T-helper 9 cell (primary cell): ENCODE results near the gene SLC17A7.

Source experiments
- DNase-seq: peaks from one replicate; pipeline ENCODE4 v3.0.0-alpha.2; 2020

Gene SLC17A7

DNA sequence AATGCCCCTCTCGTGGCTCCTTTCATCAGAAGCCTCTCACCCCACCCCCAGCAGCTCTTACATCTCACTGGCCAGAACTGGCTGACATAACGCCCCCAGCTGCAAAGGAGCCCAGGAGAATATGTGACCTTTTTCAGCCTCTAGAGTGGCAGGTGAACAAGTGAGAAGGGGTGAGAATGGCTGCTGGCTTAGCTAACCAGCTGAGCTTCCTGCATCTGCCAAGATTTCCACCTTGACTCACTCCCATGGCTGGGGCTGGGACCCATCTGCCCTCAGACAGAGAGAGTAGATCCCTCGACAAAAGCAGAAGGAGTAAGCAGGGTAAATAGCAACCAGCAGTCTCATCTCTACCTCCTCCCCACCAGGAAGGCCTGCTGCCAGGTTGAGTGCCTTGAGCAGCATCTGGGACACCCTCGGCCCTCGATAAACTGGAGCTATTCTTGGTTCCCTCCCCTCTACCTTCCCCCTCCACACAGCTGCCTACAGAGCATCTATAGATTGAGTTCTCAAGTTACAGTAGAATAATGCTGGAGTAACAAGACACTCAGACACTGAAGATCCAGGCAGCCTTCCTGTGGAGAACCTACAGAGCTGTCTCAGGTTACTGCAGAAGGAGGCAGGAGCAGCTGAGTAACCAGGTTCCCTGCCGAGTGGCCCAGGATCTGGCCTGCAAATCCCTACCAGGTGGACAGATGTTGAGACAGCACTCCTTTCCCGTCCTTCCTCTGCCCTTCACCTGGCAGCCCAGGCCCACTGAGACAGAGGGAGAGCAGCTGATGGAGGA, 37.7 kb downstream of the SLC17A7 start:
- DNase-seq = no peak

DNA sequence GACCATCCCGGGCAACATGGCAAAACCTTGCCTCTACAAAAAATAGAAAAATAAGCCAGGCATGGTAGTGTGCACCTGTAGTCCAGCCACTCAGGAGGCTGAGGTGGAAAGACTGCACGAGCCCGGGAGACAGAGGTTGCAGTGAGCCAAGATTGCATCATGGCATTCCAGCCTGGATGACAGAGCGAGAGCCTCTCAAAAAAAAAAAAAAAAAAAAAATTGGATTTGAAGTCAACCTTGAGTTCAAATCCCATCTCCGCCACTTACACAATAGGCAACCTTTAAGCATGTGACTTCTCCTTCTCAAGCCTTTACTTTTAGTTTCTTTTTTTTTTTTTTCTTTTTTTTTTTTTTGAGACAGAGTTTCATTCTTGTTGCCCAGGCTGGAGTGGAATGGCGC, 41.3 kb downstream of the SLC17A7 start:
- no peak for DNase-seq

DNA sequence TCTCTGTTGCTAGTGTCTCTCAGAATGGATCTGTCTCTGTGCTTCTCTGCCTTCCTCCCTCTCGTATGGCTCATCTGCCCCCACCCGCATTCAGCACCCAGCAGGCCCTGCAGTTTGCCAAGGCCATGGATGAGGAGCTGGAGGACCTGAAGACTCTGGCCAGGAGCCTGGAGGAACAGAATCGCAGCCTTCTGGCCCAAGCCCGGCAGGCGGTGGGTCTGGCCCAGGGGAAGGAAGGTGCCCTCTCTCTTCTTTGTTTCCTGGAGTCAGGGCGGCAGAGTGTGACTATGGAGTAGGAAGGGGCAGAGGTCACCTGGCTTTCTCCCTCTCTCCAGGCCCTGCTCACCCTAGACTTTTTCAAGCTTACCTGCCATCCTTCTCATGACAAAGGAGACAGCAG, 42.4 kb downstream of the SLC17A7 start:
- DNase-seq = no peak

DNA sequence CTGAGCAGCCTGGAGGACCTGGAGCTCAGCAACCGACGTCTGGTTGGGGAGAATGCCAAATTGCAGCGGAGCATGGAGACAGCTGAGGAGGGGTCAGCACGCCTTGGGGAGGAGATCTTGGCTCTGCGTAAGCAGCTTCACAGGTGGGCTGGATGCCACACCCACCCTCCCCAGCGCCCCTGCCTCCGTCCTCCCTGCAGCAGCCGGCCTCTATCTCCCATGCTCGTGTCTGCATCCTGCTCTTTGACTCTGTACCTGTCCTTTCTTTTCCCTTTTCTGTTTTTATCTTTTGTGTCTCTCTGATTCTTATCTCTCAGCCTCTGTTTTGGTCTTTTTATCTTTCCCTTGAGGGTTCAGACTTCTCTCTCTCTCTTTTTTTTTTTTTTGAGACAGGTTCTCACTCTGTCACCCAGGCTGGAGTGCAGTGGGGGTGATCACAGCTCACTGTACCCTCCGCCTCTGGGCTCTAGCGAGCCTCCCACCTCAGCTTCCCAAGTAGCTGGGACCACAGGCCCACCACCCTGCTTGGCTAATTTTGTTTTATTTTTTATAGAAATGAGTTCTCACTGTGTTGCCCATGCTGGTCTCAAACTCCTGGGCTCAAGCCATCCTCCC, 43.2 kb downstream of the SLC17A7 start:
- DNase-seq = no peak

DNA sequence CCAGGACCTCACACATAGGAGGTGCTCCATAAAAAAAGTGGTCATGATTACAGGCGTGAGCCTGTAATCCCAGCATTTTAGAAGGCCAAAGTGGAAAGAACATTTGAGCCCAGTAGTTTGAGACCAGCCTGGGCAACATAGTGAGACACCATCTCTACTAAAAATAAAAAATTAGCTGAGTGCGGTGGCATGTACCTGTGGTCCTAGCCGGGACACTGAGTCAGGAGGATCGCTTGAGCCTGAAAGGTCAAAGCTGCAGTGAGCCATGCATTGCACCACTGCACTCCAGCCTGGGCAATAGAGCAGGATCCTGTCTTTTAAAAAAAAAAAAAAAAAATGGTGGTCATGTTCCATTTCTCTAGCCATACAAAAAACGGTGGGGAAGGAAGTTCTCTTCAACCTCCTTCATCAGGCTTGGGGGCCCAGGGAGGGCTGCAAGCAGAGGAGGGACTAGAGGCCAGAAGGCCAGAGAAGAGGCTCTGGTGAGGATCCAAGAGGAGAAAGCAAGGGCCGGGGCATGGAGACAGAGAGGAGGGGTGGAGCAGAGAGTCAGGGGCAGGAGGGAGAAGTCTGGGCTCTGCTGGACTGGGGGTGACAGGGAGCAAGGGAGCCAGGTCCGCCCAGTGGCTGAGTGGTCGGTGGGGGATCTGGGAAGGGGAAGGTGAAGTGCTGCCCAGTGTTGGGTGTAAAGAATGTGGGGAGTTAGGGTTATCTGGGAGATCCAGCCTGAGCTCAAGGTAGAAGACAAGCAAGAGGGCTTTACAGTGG, 44.4 kb downstream of the SLC17A7 start:
- no peak for DNase-seq

DNA sequence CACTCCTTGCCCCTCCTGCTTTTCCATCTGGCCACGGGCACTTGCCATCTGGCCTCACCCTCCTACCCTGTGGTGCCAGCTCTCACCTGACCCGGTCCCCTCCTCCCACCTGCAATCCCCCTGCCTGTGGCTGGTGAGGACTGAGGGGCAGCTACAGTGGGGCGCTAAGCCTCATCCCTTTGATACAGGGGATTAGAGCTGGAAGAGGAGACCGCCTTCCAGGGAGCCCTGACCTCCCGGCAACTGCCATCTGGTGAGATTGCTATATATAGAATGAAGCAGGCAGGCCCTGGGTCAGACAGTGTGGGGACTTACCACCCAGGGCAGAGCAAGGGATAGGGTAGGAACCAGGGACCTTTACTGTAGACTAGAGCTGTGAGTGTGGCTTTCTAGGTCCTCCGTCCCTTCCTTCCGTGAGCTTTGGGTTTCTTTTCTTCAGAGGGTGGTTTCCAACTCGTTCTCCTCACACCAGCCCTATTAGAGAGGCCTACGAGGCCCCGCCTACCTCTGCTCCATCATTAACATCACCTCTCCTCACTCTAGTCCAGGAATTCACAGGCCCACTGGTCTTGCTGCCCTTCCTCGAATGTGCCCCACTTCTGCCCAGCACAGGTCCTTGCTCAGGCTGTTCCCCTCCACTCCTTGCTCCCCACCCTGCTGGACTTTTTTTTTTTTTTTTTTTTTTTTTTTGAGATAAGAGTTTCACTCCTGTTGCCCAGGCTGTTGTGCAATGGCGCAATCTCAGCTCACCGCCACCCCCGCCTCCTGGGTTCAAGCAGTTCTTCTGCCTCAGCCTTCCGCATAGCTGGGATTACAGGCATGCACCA, 45.5 kb downstream of the SLC17A7 start:
- no peak for DNase-seq

DNA sequence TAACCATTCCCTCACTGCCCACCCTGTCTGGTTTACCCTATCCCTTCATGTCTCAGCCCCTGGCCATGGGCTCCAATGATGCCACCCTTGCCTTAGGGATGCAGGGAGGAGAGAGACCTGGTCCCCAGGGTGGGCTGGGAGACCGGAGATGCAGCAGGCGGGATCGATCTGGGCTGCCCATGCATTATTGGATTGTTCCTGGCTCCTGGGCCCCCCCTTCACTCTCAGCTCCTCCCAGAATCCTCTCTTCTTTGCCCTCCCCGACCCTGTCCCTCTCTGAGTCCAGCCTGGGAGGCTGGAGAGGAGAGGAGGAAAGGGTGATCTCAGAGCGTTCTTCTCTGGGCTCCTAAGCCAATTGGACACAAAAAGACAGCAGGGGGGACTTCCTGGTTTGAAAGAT, 47.4 kb downstream of the SLC17A7 start:
- no peak for DNase-seq

DNA sequence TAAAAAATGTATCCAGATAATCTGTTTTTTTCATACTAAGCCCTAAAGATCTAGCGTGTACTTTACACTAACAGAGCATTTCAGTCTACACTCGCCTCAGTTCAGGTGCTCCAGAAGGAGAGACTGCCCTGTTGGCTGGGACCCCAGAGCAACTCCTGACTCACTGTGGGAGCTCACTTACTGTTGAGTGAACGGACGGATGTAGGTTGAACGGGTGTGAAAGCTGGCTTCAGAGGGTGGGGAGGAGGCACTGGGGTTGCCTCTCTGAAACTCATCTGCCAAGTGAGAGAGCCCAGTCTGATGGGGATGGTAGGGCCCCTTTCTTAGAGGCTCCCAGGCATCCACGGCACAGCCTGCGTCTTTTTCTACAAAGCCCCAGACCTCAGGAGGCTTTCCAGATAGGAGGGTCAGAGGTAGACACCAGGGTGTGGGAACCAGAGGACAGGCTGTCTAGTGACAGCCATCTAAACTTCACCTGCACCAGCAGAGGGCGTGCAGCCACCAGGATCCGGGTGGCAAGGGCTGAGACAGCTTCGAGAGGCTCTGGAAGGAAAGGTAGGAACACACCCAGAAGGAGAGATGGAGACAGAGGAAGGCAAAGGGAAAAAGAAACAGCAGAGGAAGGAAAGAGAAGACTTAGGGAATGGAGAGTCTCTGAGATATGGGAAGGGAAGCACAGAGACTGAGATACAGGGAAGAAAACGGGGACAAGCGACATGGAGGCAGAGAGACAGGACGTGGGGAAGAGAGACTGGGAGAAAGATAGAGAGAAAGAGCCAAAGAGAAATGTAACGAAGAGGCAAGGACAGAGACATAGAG, 49.5 kb downstream of the SLC17A7 start:
- peak; percentile 72 for DNase-seq

DNA sequence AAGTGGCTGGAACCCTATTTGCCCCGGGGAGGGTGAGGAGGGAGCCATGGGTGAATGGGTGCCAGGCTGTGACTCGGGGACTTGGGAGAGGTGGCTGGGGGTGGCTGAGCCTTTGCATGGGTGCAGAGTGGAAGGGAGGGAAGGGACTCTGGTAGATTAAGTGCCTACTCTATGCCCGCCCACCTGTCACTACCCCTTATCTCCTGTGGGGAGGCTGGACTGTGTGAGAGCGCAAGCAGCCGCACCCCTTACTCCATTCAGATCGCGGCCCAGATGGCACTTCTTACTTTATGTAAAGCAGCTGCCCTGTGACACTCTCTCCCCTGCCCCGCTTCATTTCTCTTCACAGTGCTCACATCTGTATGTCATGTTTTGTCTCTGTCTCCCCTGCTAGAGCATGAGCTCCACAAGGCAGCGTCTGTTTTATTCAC, 50.4 kb downstream of the SLC17A7 start:
- no peak for DNase-seq

DNA sequence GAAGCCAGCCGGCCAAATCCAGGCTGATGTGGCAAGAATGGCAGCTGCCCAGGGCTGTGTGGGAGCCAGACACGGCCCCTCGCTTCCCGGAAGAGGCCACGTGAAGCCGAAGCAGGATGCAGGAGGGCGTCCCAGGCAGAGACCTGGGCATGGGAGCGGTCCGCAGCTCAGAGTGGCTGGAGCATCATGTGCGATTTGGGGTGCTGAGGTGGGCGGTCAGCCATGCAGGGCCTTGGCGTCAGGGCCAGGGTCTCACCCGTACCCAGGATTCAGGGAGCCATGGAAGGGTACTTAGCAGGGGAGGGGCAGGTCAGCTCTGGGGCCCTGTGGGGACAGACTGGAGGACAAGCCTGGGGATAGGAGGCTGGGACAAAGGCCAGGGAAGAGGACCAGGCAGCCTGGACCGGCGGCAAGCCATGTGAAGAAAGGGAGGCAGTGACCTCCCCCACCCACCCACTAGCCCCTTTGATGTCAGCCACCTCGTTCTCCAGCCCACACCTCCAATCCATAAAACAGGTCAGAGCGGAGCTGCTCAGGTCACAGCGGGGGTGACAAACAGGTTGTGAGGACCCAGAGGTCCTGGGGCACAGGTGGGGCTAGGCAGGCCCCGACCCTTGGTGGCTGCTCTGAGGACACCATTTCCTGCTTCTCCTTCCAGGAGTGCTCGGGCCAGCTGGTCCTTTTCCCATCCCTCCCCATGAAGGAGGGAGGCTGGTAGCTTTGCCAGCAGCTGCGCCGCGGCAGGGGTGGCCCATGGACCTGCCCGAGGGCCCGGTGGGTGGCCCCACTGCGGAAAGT, 51.0 kb downstream of the SLC17A7 start:
- DNase-seq = no peak

DNA sequence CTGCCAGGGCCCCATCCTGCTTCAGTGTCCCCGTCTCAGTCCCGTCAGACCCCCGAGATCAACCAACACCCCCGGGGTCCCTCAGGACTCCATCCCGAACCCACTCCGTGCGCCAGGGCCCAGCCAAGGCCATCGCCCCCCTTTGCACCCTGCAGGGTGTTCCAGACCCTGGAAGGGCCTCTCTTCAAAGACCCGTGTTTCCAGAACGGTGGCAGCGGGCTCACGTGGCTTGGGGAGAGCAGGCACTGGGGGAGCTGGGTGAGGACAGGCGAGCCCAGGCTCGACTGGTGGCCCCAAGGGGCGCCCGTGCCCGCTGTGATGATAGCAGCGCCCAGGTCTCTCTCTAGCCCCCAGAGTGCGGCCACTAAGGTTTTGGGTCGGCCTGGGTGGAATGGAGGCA, 51.9 kb downstream of the SLC17A7 start:
- no peak for DNase-seq

DNA sequence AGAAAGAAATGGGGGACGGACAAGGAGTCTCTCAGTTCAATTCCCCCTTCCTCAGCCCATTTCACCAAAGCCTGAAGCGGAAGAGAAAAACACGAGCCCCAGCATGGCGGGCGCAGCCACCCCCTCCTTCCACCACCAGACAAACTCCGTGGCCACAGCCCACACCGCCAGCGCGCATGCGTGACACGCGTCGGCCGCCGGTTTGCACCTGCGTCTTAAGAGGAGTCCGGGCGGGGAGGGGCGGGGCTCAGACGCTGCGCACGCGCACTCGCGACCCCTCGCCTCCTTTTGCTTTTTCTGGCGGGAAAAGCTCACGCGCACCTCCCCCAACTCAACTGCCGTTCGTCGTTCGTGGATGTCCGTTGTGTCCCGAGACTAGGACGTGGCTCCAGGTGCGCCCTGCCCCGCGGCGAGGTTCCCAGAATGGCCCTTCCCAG, 53.4 kb downstream of the SLC17A7 start, which contains the start of gene KASH5:
Gene KASH5 (plus strand): TSS at position 314 of the 437 bp plus-strand sequence. CDS start 2,635 bp downstream, outside the sequence.
- DNase-seq = peak; percentile 64

DNA sequence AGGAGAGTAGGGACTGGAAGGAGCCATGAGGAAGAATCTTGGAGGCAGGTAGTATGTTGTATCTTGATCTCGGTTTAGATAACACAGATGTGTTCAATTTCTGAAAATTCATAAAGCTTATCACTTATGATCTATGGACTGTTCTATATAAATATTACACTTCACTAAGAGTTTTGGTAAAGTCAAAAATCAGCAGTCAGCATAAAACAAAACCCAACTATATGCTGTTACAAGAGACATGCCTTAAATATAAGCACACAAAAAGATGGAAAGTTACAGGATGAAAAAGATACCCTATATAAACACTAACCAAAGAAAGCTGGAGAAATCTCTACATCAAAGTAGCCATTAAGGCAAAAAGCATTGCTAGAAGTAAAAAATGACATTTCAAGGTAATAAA, 57.7 kb downstream of the SLC17A7 start:
- DNase-seq = no peak

DNA sequence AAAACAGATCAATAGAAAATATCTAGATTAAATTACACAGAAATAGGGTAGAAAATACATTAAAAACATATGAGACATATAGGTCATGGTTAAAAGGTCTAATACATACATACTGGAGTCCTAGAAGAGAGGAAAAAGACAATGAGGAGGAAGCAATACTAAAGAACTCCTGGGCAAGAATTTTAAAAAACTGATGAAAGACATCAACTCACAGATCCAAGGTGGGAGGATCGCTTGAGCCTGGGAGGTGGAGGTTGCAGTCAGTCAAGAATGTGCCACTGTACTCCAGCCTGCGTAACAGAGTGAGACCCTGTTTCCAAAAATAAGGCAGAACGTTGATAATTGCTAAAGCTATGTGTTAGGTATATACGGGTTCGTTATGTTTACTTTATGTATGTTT, 58.7 kb downstream of the SLC17A7 start:
- no peak for DNase-seq

DNA sequence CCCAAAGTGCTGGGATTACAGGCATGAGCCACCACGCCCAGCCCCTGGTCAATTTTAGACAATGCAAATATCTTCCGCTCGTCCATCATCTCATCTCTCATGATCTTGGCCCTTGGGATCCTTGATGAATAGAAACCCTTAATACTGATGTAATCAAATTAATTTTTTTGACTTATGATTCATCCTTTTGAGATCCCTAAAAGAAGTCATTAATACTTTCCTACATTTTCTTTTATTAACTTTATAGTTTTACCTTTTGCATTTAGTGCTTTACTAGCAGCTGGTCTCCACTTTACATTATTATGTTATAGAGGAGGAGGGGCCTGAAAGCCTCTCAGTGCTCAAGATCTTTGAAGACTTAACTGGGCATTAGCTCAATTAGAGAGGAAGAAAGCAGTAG, 60.9 kb downstream of the SLC17A7 start:
- no peak for DNase-seq
